B cell (primary cell): ENCODE data around the gene ENG. TPM values are rescaled to one million over a fixed set of nuclear protein-coding genes. Genes with fewer than 3 reads are reported as not detected.

Source experiments
- ATAC-seq: fragments of 200-7000 bp; cut with Tn5 transposase; one replicate; pipeline ENCODE4 v1.10.0; 2021; ENCODE audit warnings: low read depth, mild to moderate bottlenecking, moderate number of reproducible peaks, moderate library complexity
- CTCF ChIA-PET: fragments of 350-600 bp; sonication (Branson Sonifier 250); formaldehyde crosslinking; loops from one replicate; lab custom pipeline; 2021; ENCODE audit warnings: antibody characterized with exemption, inconsistent platforms; lab: Charles Lee
- POLR2A ChIA-PET: fragments of 350-600 bp; sonication (Branson Sonifier 250); formaldehyde crosslinking; loops from one replicate; lab custom pipeline; 2021; ENCODE audit warnings: antibody characterized with exemption; lab: Charles Lee
- DNase-seq: peaks from one replicate; pipeline ENCODE4 v3.0.0; 2013
- H2AFZ ChIP-seq: 2 replicates; pipeline ENCODE4 v1.6.1; 2012; ENCODE audit warnings: mild to moderate bottlenecking, low read depth, low read length; ENCODE audit not compliant: insufficient read depth, poor library complexity, severe bottlenecking
- H3K27ac ChIP-seq, 2 donors: 1 replicate in 1 of 2; 2 replicates in 1 of 2; pipeline ENCODE4 v1.5.1; 2012 to 2013; ENCODE audit warnings: low read length in 2 of 2, mild to moderate bottlenecking in 2 of 2, moderate library complexity in 1 of 2
- H3K27me3 ChIP-seq, 4 experiments: fragments of 200-600 bp in 1 of 4; sonication (generic) in 1 of 4; replicated peaks in 1 of 4; 1 replicate in 2 of 4; 2 replicates in 2 of 4; pipeline versions ENCODE4 v1.6.1 to v1.7.0; 2013 to 2016; ENCODE audit warnings: low read length in 3 of 4, mild to moderate bottlenecking in 2 of 4, mixed read lengths in 1 of 4, moderate library complexity in 1 of 4; ENCODE audit not compliant: insufficient read depth in 4 of 4, control insufficient read depth in 3 of 4; ENCODE audit errors: control extremely low read depth in 1 of 4
- H3K36me3 ChIP-seq, 2 experiments: replicated peaks in 1 of 2; 1 replicate in 1 of 2; 2 replicates in 1 of 2; pipeline versions ENCODE4 v1.6.1 to v1.7.1; 2013; ENCODE audit warnings: low read length in 1 of 2; ENCODE audit not compliant: insufficient read depth in 2 of 2, control insufficient read depth in 1 of 2; ENCODE audit errors: control extremely low read depth in 1 of 2, extremely low read depth in 1 of 2
- H3K4me1 ChIP-seq, 2 donors: fragments of 200-600 bp in 1 of 2; sonication (generic) in 1 of 2; 1 replicate in 1 of 2; 2 replicates in 1 of 2; pipeline versions ENCODE4 v1.5.1 to v1.6.1; 2013 to 2017; ENCODE audit warnings: low read length in 2 of 2; ENCODE audit not compliant: control insufficient read depth in 2 of 2, insufficient read depth in 2 of 2
- H3K4me2 ChIP-seq: replicated peaks from 2 replicates; pipeline ENCODE3; 2012; ENCODE audit warnings: mild to moderate bottlenecking, low read depth, low read length; ENCODE audit not compliant: poor library complexity, severe bottlenecking
- H3K4me3 ChIP-seq, 5 experiments: fragments of 200-600 bp in 1 of 5; sonication (generic) in 1 of 5; 1 replicate in 3 of 5; 2 replicates in 2 of 5; pipeline versions ENCODE4 v1.5.1 to v1.7.0; 2011 to 2016; ENCODE audit warnings: low read length in 4 of 5, mild to moderate bottlenecking in 4 of 5, low read depth in 2 of 5, control low read depth in 1 of 5, moderate library complexity in 1 of 5; ENCODE audit not compliant: insufficient read depth in 1 of 5; ENCODE audit errors: control extremely low read depth in 1 of 5, extremely low read depth in 1 of 5
- H3K79me2 ChIP-seq: fragments of 200-600 bp; sonication (generic); one replicate; pipeline ENCODE4 v1.6.0; 2016; ENCODE audit warnings: low read length; ENCODE audit not compliant: control insufficient read depth, insufficient read depth
- H3K9ac ChIP-seq: fragments of 200-600 bp; sonication (generic); 2 replicates; pipeline ENCODE4 v1.6.1; 2017; ENCODE audit warnings: mild to moderate bottlenecking, low read length, moderate library complexity
- H3K9me3 ChIP-seq, 3 donors: one replicate each; pipeline versions ENCODE4 v1.6.1 to v1.7.1; 2013; ENCODE audit warnings: low read length in 2 of 3; ENCODE audit not compliant: control insufficient read depth in 2 of 3, insufficient read depth in 1 of 3; ENCODE audit errors: control extremely low read depth in 1 of 3
- H4K20me1 ChIP-seq: 2 replicates; pipeline ENCODE4 v1.6.0; 2012; ENCODE audit warnings: mild to moderate bottlenecking, low read length; ENCODE audit not compliant: insufficient read depth, control insufficient read depth, poor library complexity, severe bottlenecking
- H3K27ac Mint-ChIP-seq: one replicate; pipeline ENCODE4 v1.8.0; 2021; ENCODE audit warnings: mixed read lengths
- H3K27me3 Mint-ChIP-seq: one replicate; pipeline ENCODE4 v1.8.0; 2021; ENCODE audit warnings: mixed read lengths
- H3K4me1 Mint-ChIP-seq: one replicate; pipeline ENCODE4 v1.8.0; 2021; ENCODE audit warnings: mixed read lengths
- H3K4me3 Mint-ChIP-seq: one replicate; pipeline ENCODE4 v1.8.0; 2021; ENCODE audit warnings: mixed read lengths
- H3K9me3 Mint-ChIP-seq: one replicate; pipeline ENCODE4 v1.8.0; 2022; ENCODE audit warnings: mixed read lengths; ENCODE audit not compliant: insufficient read depth
- EZH2 ChIP-seq: IDR thresholded peaks from 2 replicates; pipeline ENCODE4 v1.6.1; 2012; ENCODE audit warnings: borderline replicate concordance, low read depth, mild to moderate bottlenecking, moderate library complexity, low read length; ENCODE audit not compliant: insufficient read depth, poor library complexity, severe bottlenecking
- WGBS: methylation state at CpG from one replicate; pipeline ENCODE4 v1.1.5; 2013; ENCODE audit warnings: missing lambda C conversion rate; ENCODE audit not compliant: insufficient coverage; 5-methylcytosine and 5-hydroxymethylcytosine counted together
- intact Hi-C: fragments of 100-400 bp; cut with micrococcal nuclease; formaldehyde crosslinking; loops from one replicate; pipeline ENCODE4 v1.10.0; 2022
- polyA plus RNA-seq: library from polyadenylated mRNA; depleted of rRNA; stranded (reverse); fragments of >200 nt; gene quantifications from 2 replicates; pipeline ENCODE4 v1.2.3, GENCODE V29; 2012
- total RNA-seq, 2 donors: library from RNA; stranded (reverse); fragments of 120-200 nt in 1 of 2; gene quantifications; 1 replicate in 1 of 2; 2 replicates in 1 of 2; pipeline versions ENCODE4 v1.2.3 to v1.2.4, GENCODE V29; 2013 to 2022
- TF ChIP-seq, protein P1 (sequence below): fragments of 200-600 bp; IDR thresholded peaks from one replicate; pipeline ENCODE4 v1.8.0; 2022; ENCODE audit warnings: antibody characterized with exemption, mild to moderate bottlenecking

Gene ENG
- total and polyA plus RNA-seq, 2 donors (not counting 1 experiment from before 2014, with no cell fraction given) = 5.4 to 12.6 TPM

DNA sequence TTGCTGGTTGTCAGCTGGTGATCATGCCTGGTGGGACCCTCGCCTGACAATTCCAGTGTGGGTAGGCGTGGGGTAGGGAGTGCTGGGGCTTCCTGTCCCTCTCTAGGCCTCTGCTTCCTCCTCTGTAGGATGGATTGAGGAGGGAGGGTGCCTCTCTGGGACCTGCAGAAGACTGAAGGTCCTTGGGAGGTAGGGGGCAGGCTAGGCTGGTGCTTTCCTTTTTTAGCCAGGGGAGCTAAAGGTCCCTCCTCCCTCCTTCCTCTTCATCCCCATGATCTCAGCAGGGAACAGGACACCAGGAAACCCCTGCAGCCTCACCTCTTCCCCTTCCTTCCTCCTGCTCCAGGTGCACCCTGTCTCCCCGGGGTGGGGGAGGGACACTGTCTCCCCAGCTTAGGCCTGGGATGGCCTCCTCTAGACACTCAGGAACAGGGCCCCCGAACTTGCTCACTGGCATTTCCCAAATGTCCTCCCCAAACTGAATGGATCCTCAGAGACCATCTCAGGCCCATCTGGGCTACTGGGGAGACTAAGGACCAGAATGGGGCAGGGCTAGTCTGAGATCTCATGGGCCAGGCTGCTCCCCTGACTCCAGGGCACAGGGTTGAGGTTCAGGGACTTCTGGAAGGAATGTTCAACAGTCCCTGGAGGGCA is 84.4 kb downstream of the ENG start:
- H3K4me3 ChIP-seq = peak overlapping the region in 4 of 5 experiments; percentile 43 to 73 (median 63)
- Mint-ChIP-seq H3K9me3 (no peaks in the 10 kb centered on the region), H3K4me3 (peak overlapping the region; percentile 94), H3K27me3 (no peaks in the 10 kb centered on the region), H3K27ac (peak overlapping the region; percentile 95), H3K4me1 (peaks cover 75% of the 10 kb centered on the region)
- intact Hi-C loops = loop anchor here (2.0 to 10.0 kb wide), 3 partner anchors 155 to 355 kb away; partner anchors contain the start of genes PTGES2 and STXBP1
- peaks cover 0 to 91% of the 10 kb centered on the region in 2 experiments for H3K36me3 ChIP-seq
- H2AFZ ChIP-seq = no peak overlapping the region
- H3K27me3 ChIP-seq = no peaks in the 10 kb centered on the region
- peaks cover 94% of the 10 kb centered on the region for H3K79me2 ChIP-seq
- peak overlapping the region; percentile 68 for H3K9ac ChIP-seq
- H3K4me1 ChIP-seq = peaks cover 55 to 82% of the 10 kb centered on the region in 2 donors
- no peaks in the 10 kb centered on the region for H3K9me3 ChIP-seq
- peaks cover 98% of the 10 kb centered on the region for H4K20me1 ChIP-seq
- TF ChIP-seq, protein P1, sequence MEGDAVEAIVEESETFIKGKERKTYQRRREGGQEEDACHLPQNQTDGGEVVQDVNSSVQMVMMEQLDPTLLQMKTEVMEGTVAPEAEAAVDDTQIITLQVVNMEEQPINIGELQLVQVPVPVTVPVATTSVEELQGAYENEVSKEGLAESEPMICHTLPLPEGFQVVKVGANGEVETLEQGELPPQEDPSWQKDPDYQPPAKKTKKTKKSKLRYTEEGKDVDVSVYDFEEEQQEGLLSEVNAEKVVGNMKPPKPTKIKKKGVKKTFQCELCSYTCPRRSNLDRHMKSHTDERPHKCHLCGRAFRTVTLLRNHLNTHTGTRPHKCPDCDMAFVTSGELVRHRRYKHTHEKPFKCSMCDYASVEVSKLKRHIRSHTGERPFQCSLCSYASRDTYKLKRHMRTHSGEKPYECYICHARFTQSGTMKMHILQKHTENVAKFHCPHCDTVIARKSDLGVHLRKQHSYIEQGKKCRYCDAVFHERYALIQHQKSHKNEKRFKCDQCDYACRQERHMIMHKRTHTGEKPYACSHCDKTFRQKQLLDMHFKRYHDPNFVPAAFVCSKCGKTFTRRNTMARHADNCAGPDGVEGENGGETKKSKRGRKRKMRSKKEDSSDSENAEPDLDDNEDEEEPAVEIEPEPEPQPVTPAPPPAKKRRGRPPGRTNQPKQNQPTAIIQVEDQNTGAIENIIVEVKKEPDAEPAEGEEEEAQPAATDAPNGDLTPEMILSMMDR = no peak
- TF ChIP-seq EZH2 = no peak
- H3K27ac ChIP-seq = peak overlapping the region; percentile 77 to 94
- 45% methylated on average over 3 of the region's 4 CpGs for WGBS
- POLR2A ChIA-PET = interaction anchor here (0.7 to 3.6 kb wide), 9 partner anchors 10 to 147 kb away, joined by 3 to 37 read pairs (median 8); partner anchors contain the start of genes CDK9, FPGS, ST6GALNAC4 and TOR2A
- peak overlapping the region; percentile 86 for H3K4me2 ChIP-seq
- CTCF ChIA-PET = interaction anchor here (0.7 to 5.2 kb wide), 7 partner anchors 11 to 180 kb away, joined by 3 to 47 read pairs (median 8); partner anchors contain the start of genes CDK9 and TOR2A
- no peak for ATAC-seq
- no peak for DNase-seq

DNA sequence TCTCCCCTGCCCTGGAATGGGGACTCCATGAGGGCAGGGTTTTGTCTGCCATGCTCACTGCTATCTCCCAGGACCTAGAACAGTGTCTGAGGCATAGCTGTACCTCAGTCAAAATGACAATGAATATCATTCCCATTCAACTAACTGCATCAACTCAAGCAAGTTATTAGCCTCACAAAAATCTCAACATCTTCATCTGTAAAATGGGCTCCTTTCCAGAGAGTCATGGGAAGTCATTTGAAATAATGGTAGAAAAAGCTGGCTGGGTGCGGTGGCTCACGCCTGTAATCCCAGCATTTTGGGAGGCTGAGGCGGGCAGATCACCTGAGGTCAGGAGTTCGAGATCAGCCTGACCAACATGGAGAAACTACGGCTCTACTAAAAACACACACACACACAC is 85.4 kb downstream of the ENG start:
- no peak overlapping the region for H3K4me3 ChIP-seq
- no peak for TF ChIP-seq EZH2
- TF ChIP-seq, protein P1 = no peak
- Mint-ChIP-seq H3K4me3 (peak overlapping the region; percentile 49), H3K27me3 (no peaks in the 10 kb centered on the region), H3K4me1 (peaks cover 76% of the 10 kb centered on the region), H3K27ac (peak overlapping the region; percentile 76), H3K9me3 (no peaks in the 10 kb centered on the region)
- ChIA-PET POLR2A (interaction anchor here (0.7 to 3.6 kb wide), 2 partner anchors 11 to 12 kb away, joined by 3 to 18 read pairs; no protein-coding TSS in a partner anchor), CTCF (interaction anchor here (1.9 to 5.2 kb wide), 4 partner anchors 15 to 101 kb away, joined by 8 to 47 read pairs (median 20); partner anchors contain the start of genes CDK9 and TOR2A)
- H2AFZ ChIP-seq = no peak overlapping the region
- peak overlapping the region; percentile 52 for H3K4me2 ChIP-seq
- peaks cover 98% of the 10 kb centered on the region for H4K20me1 ChIP-seq
- no peak overlapping the region for H3K9ac ChIP-seq
- no CpG with 5 or more reads among the region's 5 CpGs for WGBS
- H3K36me3 ChIP-seq = peaks cover 0 to 90% of the 10 kb centered on the region in 2 experiments
- peaks cover 94% of the 10 kb centered on the region for H3K79me2 ChIP-seq
- DNase-seq = no peak
- H3K27ac ChIP-seq = peak overlapping the region; percentile 11 to 94
- no peaks in the 10 kb centered on the region for H3K9me3 ChIP-seq
- no peak for ATAC-seq
- H3K27me3 ChIP-seq = no peaks in the 10 kb centered on the region
- peaks cover 50 to 76% of the 10 kb centered on the region in 2 donors for H3K4me1 ChIP-seq
- intact Hi-C loops = no loop called here
